Fibroblast of the aortic adventitia (primary cell): ENCODE measurements around the gene SFXN5. TPM values are rescaled to one million over a fixed set of nuclear protein-coding genes. Genes with fewer than 3 reads are reported as not detected.

ENCODE experiments used
- DNase-seq: peaks from one replicate; pipeline ENCODE4 v3.0.0-alpha.2; 2010; ENCODE audit warnings: low read depth
- H3K4me3 ChIP-seq: 2 replicates; pipeline ENCODE4 v1.5.1; 2011; ENCODE audit warnings: low read depth, mild to moderate bottlenecking, control low read depth, low read length, moderate library complexity
- CTCF ChIP-seq: IDR thresholded peaks from 2 replicates; pipeline ENCODE4 v1.5.1; 2011; ENCODE audit warnings: mild to moderate bottlenecking, low read length, control low read depth, inconsistent platforms; ENCODE audit not compliant: insufficient read depth
- total RNA-seq: library from RNA; depleted of rRNA; stranded (reverse); fragments of >200 nt; gene quantifications from 2 replicates; pipeline ENCODE4 v1.2.3, GENCODE V29; 2012; ENCODE audit warnings: low replicate concordance

Gene SFXN5
- total RNA-seq, 1 donor = 19.0 TPM

- H3K4me3 ChIP-seq = no peak overlapping the region
Measured at GRCh38 chr2:72954376-72955227, 116.9 kb downstream of the SFXN5 start.

GRCh38 chr2:72953976-72954375, 117.5 kb downstream of the SFXN5 start:
- no peak for TF ChIP-seq CTCF
- H3K4me3 ChIP-seq = no peak overlapping the region
- no peak for DNase-seq

More at GRCh38 chr2:72954376-72955227, 116.9 kb downstream of the SFXN5 start:
- DNase-seq = no peak
- no peak for TF ChIP-seq CTCF

- no peak for TF ChIP-seq CTCF
- no peak overlapping the region for H3K4me3 ChIP-seq
- DNase-seq = no peak
Measured at GRCh38 chr2:72953528-72953927, 118.0 kb downstream of the SFXN5 start.

- H3K4me3 ChIP-seq = no peak overlapping the region
- no peak for TF ChIP-seq CTCF
- no peak for DNase-seq
Measured at GRCh38 chr2:72952961-72953360, 118.6 kb downstream of the SFXN5 start.

GRCh38 chr2:72952110-72952823, 119.2 kb downstream of the SFXN5 start:
- no peak overlapping the region for H3K4me3 ChIP-seq
- DNase-seq = no peak
- no peak for TF ChIP-seq CTCF

- DNase-seq = no peak
- no peak overlapping the region for H3K4me3 ChIP-seq
- TF ChIP-seq CTCF = no peak
Measured at GRCh38 chr2:72951303-72952095, 120.0 kb downstream of the SFXN5 start.
